Hematopoietic multipotent progenitor cell treated with erythropoietin and hydrocortisone succinate and interleukin-3 and kit ligand, for 17 days (in vitro differentiated cells): ENCODE results near the gene TRAK1.

ENCODE experiments used
- DNase-seq: peaks from one replicate; pipeline ENCODE4 v3.0.0-alpha.2; 2015; ENCODE audit warnings: low spot score

TRAK1 gene

DNA sequence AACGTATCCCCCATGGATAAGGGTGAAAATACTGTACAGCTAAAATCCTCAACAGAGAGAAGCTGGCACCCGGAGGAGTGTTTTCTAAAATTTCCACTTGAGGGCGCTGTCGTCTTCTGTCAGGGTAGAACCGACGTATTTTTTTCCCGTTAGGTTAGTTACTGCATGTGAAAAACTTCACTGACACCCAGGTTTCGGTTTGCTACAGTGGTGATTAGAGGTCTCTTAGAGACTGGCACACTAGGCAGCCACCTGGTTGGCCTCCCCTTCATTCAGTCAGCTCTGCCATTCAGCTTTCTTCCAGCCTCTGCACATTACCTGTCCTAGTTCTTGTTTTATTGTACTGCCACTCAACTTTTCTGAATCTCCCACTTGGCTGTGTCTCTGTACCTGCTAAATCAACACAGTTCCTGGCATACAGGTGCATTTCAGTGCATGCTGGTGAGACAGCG is 156.4 kb downstream of the TRAK1 start:
- DNase-seq: peak; percentile 9

DNA sequence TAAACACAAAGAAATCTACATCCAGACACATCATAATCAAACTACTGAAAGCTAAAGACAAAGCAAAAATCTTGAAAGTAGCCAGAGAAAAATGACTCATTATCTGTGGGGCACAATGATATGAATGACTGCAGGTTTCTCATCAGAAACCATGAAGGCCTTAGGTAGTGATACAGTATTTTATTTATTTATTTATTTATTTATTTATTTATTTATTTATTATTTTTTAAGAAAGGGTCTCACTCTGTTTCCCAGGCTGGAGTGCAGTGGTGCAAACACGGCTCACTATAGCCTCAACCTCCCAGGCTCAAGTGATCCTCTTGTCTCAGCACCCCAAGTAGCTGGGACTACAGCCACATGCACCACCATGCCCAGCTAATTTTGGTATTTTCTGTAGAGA is 159.6 kb downstream of the TRAK1 start:
- no peak for DNase-seq

DNA sequence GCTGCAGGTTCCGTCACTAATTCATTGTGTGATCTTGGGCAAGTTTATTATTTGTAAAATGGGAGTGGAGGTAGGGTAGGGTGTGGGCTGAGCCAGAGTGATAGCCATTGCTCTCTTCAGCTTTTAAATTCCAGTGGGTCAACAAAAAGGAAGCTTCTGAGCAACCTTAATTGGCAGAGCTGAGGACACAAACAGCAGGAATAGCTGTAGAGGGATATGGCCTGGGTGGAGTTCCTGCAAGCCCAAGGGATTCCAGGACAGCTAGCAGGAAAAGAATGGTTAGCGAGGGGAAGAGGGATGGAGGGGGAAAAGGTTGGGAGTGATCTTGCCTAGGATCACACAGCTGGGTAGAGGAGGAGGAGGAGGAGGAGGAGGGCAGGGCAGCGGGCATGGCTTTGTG is 163.4 kb downstream of the TRAK1 start:
- no peak for DNase-seq

DNA sequence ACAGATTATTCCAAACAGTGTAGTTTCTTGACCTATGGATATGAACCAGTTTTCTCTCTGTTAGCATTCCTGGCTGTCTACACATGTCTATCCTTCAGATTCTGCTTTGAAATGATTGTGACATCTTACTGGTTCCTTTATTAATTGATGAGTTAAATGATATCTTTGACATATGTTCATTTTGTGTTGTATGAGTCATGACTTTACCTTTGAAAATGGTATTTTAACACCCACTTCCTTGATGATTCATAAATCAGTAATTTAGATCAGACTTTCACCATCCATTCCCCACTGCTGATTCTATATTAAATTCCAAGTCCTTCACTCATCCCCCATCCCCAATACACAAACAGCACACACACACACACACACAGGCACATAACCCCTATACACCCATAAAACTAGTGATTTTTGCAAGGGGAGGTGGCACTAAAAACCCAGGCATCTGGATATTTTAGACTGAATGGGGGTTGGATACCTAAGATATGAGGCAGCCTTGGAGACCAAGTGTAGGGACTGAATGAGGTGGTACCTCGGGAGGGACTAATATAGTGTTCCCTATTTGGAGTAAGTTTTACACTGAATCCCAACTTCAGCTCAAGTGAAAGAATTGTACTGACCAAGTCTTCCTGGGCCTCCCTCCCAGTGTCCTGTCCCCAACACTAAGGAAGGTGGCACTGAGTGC is 165.1 kb downstream of the TRAK1 start:
- DNase-seq: no peak

DNA sequence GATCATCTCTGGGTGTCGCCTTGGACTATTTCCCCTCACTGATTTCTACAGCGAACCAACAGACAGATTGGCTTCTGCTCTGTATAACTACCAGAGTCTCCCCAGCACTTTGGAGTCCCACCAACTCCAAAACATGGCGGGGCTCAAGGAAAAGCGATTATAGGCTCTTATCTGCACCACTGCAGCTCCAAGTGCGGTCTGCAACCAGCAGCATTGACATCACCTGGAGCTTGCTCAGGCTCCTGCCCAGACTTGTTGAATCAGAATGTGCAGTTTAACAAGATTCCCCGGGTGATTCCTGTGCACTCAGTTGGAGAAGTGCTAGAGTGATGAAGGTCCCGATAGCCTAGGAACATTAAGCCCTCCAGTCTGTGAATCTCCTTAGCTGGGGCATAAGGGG is 165.8 kb downstream of the TRAK1 start:
- no peak for DNase-seq

DNA sequence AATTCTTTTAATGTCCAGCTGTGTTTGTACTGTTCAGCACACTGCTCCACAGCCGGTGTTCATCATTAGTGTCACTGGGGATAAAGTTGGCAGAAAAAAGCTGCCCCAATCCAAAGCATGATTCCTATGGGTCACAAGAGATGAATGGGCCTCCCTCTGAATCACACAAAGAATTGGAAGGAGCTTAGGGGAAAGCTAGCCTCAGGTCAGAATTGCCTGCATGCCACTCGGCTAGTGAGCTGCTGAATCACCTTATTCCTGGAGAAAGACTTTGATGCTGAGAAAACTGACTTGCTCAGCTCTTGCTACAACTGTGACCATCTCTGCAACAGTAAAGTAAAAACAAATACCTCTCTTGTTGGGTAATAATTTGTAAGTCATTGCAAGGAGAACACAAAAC is 171.4 kb downstream of the TRAK1 start:
- DNase-seq: no peak

DNA sequence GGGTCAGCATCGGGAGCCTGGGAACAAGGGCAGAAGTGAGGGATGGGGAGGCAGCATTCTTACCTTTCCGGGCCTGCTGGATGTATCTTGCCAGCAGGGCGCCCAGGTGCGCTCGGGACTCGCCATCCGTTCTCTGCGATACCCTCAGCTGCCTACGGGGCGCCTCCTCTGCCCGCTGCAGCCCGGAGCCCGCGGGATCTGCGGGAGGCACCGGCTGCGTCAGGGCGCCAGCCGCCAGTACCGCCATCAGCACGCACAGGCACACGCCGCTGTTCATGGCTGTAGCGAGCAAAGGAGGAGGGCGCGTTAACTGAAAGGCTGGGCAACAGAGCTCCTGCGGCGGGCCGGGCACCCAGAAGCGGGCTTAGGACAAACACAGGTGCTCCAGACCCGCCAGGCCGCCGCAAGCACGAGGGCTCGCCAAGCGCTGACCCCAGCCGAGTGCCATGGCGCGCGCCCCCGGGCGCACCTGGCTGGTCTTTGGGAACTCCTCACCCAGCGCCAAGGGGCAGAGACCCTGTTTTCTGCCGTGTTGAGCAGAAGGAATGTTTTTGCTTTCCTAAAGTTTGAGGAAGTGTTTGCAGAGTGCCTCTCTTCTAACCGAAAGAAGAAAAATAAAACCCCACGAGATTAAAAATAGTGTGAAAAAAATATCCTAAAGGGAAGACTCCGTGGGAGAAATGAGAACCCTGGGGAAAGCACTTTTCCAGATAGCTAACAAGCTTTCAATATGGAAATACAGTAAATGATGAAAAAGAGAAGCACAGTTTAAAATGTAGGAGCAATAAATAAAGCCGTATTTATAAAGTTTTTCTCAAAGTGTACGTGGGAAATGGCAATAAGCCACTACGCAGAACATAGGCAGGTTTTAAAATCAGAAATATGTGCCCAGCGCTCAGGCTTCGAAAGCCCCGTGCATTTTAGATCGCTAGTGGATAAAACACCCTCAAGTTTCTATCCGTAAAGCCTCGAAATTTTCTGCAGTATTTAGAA is 172.5 kb downstream of the TRAK1 start:
- no peak for DNase-seq

DNA sequence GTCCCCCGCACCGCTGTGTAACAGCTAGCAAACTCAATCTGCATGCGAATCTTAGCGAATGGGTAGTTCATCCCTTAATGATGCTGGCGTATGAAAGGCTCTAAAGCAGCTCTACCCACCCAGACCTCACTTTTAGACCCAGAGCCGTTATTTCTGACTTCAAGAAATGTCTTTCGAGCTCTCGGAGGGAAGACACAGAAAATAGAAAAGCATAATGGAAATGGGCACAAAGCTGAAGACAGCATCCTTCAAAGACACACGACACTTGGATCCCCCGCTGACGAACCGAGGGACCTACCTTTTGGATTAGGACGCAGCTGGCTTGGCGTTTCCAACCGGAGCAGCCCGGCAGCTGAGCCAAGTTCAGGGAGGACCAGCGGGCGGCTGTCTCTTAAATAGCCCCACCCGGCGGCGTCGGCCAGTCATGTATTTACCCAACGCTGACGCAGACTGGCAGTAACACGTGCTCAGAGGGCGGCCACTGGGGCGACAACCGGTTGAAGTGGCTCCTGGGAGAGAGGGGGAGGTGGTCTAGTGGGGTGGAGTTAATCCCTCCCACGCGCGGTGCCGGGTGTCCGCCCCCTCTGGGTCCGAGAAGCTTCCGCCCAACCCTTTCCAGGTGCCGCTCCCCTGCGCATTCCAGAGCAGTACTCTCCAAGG is 173.4 kb downstream of the TRAK1 start:
- no peak for DNase-seq

DNA sequence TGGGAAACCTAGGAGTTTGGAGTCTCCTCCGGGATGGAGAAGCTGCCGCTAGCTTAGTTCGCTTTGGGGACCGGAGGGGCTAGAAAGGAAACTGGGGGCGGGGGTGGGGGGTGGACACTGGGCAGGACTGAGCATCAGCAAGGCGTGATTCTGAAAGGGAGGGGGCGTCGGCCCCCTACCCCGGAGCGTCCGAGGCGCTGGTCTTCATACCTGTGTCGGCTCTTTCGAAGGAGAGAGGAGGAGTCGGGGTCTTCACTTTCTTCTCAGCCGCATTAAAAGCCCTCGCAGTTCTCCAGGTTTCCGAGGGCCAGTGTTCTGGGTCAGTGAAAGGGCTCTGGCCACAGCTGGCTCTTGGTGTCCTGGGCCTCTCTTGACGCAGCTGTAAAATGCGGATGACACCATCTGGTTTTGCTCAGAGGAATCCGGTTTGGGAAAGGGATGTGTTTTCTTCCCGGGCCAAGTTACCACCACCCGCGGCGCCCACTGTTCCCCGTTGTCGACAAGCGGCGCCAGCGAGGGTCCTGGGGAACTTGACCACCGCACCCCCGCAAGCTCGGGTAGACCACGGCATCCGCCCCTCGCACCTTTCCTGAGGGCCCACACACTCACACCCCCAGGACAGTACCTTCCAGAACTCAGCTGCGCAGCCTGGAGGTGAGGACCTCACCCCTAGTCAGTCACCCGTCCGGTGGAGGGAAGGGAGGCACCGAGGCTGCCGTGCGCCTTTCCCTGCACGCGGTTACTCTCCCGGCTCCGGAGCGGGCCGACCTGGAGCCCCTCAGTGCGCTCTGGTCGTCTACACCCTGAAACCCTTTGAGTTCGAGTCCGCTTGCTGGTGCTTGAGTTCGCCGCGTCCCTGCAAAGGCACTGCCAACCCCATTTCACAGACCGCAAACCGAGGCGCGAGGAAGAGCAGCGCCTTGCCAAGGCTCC is 174.2 kb downstream of the TRAK1 start:
- no peak for DNase-seq

DNA sequence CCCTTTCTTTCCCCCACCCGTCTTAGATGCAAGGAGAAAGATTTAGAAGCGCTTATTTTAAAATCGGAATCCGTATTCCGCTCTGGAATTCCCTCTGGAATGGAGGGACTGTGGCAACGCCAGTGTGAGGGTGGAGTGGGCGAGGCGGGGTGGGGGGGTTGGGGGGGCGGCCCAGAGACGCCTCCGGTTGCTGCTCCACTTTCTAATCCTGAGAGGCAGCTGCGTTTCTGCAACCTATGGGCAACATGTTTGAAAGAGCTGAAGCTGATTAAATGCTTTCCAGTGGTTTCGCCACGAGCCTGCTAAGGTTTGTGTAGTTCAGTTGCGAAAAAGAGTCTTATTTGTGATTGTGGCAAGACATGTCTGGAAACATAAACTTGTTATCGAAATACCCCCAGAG is 174.9 kb downstream of the TRAK1 start, which contains the start of gene CCK:
Gene CCK, minus strand, starts transcription at position 101 of the 400 bp plus-strand sequence. CDS start 2,555 bp downstream, outside the sequence.
- no peak for DNase-seq

DNA sequence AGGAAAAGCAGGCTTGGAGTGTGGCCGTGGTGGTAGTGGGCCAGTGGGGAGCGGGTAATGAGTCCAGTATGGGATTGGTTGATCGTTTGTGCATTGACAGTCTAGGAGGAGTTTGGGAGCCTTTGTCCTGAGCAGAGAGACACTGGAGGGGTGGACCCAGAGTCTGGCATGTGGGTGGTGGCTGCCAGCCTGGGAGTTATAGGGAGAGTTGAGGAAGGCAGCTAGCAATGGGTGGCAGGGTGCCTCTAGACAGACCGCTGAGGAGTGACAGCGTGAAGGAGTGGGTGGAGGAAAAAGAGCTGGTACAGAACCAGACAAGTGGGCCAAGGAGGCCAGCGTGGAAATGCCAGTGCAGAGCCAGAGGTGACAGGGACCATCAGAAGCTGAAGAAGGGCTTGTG is 176.7 kb downstream of the TRAK1 start:
- no peak for DNase-seq

DNA sequence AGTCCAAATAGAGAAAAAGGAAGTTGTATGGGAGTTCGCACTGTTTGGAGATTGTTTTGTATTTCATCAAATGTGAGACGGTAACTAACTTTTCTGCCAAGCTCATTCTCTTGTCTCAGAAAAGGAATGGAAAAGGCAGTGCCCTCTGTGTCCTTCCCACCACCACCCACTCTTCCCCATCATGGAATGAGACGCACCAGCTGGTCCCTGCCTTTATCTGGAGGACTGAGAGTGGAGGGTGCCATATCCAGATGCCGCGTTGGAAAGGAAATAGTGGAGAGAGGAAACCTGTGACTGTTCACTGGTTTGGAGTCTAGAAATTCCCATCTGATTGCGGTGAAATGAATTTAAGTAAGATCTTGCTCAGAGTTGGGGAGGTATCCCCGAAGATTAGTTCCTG is 178.5 kb downstream of the TRAK1 start:
- DNase-seq: no peak

DNA sequence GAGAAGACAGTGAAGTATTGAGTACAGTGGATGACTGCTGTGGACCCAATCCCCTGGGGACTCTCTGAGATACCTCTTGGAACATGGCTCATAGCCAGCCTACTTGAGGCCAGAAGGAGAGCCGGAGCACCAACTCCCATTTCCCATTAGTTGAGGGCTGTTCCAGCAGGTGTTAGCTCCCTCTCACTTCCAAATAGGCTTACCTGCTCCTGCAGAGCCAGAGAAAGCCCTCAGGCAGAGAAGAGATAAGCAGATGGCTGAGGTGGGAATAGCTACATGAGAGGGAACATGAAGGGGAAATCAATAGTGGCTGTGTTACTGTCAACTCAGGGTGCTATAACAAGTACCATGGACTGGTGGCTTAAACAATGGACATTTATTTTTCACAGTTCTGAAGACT is 179.4 kb downstream of the TRAK1 start:
- DNase-seq: no peak

DNA sequence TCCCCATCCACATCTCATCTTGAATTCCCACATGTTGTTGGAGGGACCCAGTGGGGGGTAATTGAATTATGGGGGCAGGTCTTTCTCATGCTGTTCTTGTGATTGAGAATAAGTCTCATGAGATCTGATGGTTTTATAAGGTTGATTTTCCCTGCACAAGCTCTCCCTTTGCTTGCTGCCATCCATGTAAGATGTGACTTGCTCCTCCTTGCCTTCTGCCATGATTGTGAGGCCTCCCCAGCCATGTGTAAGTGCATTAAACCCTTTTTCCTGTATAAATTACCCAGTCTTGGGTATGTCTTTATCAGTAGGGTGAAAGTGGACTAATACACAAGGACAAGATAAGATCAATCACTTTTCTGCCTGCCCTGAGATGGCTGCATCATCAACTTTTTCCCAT is 180.6 kb downstream of the TRAK1 start:
- no peak for DNase-seq

DNA sequence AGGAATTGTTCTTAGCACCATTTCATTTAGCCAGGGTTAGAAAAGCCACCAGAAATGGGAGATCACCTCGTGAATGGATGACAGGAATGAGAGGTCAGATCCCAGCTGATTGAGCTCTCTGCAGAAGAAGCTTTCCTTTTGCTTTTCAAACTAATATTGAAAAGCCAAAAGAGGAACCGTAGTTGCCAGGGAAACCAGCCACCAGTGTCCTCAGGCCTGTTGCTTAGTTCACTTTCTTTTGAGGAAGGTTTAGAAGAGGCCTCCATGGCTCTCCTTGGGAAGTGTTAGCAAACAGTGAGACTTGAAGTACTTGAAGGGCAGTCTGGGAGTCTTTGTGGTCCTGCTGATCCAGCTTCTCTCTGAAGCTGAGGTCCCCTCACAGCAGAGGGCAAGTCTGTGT is 182.2 kb downstream of the TRAK1 start:
- DNase-seq: no peak

DNA sequence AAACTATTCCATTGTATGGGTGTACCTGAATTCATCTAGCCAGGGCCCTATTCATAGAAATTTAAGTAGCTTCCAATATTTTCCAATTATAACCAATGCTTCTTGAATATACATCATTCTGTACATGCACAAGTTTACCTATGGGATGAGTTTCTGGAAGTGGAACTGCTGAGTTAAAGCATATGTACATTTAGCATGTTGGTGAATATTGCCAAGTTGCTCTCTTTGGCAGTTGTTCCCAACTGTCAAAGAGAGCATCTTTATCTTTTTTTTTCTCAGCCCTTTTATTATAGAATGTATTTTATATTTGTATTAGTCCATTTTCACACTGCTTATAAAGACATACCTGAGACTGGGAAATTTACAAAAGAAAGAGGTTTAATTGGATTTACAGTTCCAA is 183.1 kb downstream of the TRAK1 start:
- no peak for DNase-seq

DNA sequence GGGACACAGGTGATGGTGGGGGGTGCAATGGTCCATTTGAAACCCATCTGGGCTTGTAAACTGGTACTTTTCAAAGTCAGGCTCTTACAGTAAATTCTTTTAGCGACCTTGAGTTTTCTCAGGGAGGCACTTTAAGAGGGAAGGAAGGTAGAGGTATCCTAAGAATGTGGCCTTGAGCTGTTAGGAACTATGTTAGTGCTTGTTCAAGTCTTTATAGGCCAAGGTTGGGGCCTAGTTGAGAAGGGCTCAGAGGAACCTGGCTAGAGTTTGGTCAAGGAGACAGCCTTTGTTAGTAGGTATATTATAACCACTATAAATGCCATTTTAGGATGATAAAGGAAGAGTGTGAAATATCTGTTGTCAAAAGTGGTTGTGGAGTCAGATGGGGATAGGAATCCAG is 184.1 kb downstream of the TRAK1 start:
- no peak for DNase-seq
